ENCODE data around the gene LGALS3BP. TPM values are rescaled to one million over a fixed set of nuclear protein-coding genes. Genes with fewer than 3 reads are reported as not detected.
A peak's percentile ranks its signal among the peaks of the same experiment; 100 is the strongest.

The LGALS3BP gene
- total RNA-seq, 4 donors from 2014 or later, result 191 to 392 (median 296) TPM

DNA sequence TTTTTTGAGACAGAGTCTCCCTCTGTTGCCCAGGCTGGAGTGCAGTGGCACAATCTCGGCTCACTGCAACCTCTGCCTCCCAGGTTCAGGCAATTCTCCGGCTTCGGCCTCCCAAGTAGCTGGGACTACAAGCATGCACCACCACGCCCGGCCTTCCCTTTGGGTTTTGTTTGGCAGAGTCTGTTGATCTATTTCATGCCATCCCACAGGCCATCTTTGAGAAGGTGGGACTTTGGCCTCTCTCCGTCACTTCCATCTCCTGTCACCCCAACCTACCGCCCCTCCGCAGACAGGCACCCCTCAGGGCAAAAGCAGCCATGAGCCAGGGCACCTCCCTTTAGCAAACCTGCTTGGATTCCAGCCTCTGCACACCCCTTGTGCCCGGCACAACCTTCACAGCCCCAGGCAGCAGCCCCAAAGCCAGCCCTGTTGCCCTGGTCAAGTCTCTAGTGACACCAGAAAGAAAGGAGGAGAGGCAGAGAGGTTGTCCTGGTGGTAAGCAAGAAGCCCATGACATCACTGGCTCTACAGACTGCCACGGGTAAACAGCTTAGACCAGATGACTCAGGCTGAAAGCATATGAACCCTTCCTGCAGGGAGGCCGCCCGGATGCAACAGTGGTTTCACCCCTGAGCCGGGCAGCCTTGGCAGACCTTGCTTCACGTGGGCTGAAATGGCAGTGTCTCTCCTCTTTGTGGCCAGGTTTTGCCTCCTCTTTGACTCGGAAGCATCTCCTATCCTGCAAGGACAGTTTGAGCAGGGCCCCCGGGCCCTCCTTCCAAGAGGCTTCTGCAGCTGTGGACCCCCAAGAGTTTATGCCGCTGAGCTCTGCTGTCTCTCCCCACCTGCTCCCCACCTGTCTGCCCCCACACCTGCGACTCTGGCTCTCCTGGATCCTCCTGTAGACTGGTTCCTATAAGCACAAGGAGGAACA lies 46.4 kb downstream of the LGALS3BP start:
- DNase-seq (ENCODE audit: low spot score in 2 of 2), result peak; percentile 47 to 58
- peak overlapping the region in 1 of 4 donors; percentile 43 for H3K4me3 ChIP-seq
- TF ChIP-seq EP300 (IDR thresholded peaks at IDR 0.05), result no peak
- TF ChIP-seq POLR2A (IDR thresholded peaks at IDR 0.05), result no peak
- TF ChIP-seq CTCF (IDR thresholded peaks at IDR 0.05), result no peak
- WGBS, 2 donors, result 65 to 71% methylated on average over 17 to 18 of the region's 18 CpGs
- H3K27me3 ChIP-seq, result no peaks in the 10 kb centered on the region
- H3K9me3 ChIP-seq, result no peaks in the 10 kb centered on the region
- peaks cover 0 to 41% (median 20%) of the 10 kb centered on the region in 4 donors for H3K4me1 ChIP-seq
- H3K36me3 ChIP-seq, result no peaks in the 10 kb centered on the region
- H3K27ac ChIP-seq, result peak overlapping the region; percentile 43 to 99 (median 86)

GRCh38 chr17:78929908-78930775 lies 49.6 kb downstream of the LGALS3BP start:
- peak overlapping the region in 1 of 4 donors; percentile 16 for H3K27ac ChIP-seq
- WGBS, 2 donors, result 69 to 71% methylated on average over 15 to 30 of the region's 31 CpGs
- H3K4me3 ChIP-seq, result no peak overlapping the region
- TF ChIP-seq EP300 (IDR thresholded peaks at IDR 0.05) (no peak), POLR2A (IDR thresholded peaks at IDR 0.05) (no peak)
- H3K9me3 ChIP-seq, result no peaks in the 10 kb centered on the region
- H3K36me3 ChIP-seq, result no peaks in the 10 kb centered on the region
- no peaks in the 10 kb centered on the region for H3K27me3 ChIP-seq
- peaks cover 0 to 42% (median 21%) of the 10 kb centered on the region in 4 donors for H3K4me1 ChIP-seq
- DNase-seq (ENCODE audit: low spot score in 2 of 2), result no peak

GRCh38 chr17:78925662-78926555 lies 53.8 kb downstream of the LGALS3BP start:
- no peaks in the 10 kb centered on the region for H3K27me3 ChIP-seq

GRCh38 chr17:78925234-78925633 lies 54.5 kb downstream of the LGALS3BP start, which contains the start of gene TIMP2:
TSS of gene TIMP2 (minus strand) at chr17:78925387. CDS start at chr17:78925088, 299 bp downstream.
- peak within 1 kb of the TSS; percentile 67 to 98 (median 84) for H3K4me3 ChIP-seq
- no peaks in the 10 kb centered on the region for H3K9me3 ChIP-seq
- peak; percentile 83 to 89 for DNase-seq (ENCODE audit: low spot score in 2 of 2)
- H3K27ac ChIP-seq, result peak within 1 kb of the TSS; percentile 82 to 100 (median 96)
- TF ChIP-seq EP300 (IDR thresholded peaks at IDR 0.05) (peak in 1 of 2 donors; percentile 91), CTCF (IDR thresholded peaks at IDR 0.05) (peak in 4 of 5 experiments; percentile 7 to 41 (median 28)), POLR2A (IDR thresholded peaks at IDR 0.05) (peak in 1 of 2 donors; percentile 30)
- H3K4me1 ChIP-seq, result peaks cover 0 to 56% (median 35%) of the 10 kb centered on the region in 4 donors
- H3K27me3 ChIP-seq, result no peaks in the 10 kb centered on the region
- no peaks in the 10 kb centered on the region for H3K36me3 ChIP-seq
- WGBS, 2 donors, result 2% methylated on average over 17 of the region's 52 CpGs; no CpG with 5 or more reads in 1 of the 2 donors

More at GRCh38 chr17:78925662-78926555, 53.8 kb downstream of the LGALS3BP start:
- peak overlapping the region; percentile 67 to 98 (median 78) for H3K4me3 ChIP-seq
- peaks cover 0 to 49% (median 30%) of the 10 kb centered on the region in 4 donors for H3K4me1 ChIP-seq
- no peaks in the 10 kb centered on the region for H3K36me3 ChIP-seq
- peak overlapping the region; percentile 82 to 100 (median 96) for H3K27ac ChIP-seq
- H3K9me3 ChIP-seq, result no peaks in the 10 kb centered on the region
- DNase-seq (ENCODE audit: low spot score in 2 of 2), result peak; percentile 87 to 90
- WGBS, 2 donors, result 13 to 19% methylated on average over 20 to 33 of the region's 33 CpGs
- peak in 1 of 2 donors; percentile 86 for TF ChIP-seq EP300 (IDR thresholded peaks at IDR 0.05)
- peak; percentile 37 to 60 for TF ChIP-seq POLR2A (IDR thresholded peaks at IDR 0.05)
- no peak for TF ChIP-seq CTCF (IDR thresholded peaks at IDR 0.05)

Measured in tibial nerve (tissue), 4 donors.